WTC11 (cell line): ENCODE measurements around the gene CDH11. TPM values are rescaled to one million over a fixed set of nuclear protein-coding genes. Genes with fewer than 3 reads are reported as not detected.

Experiments
- ATAC-seq: fragments of 200-7000 bp; cut with Tn5 transposase; 2 replicates; pipeline ENCODE4 v1.10.0; 2021; ENCODE audit warnings: mild to moderate bottlenecking, moderate library complexity
- CTCF ChIA-PET: fragments of 300-600 bp; sonication (Branson Sonifier 250); formaldehyde crosslinking; loops from one replicate; lab custom pipeline; 2021; ENCODE audit warnings: antibody characterized with exemption; lab: Charles Lee
- POLR2A ChIA-PET: fragments of 350-600 bp; sonication (Branson Sonifier 250); formaldehyde crosslinking; loops from one replicate; lab custom pipeline; 2021; ENCODE audit warnings: antibody characterized with exemption; lab: Charles Lee
- DNase-seq: peaks from one replicate; pipeline ENCODE4 v3.0.0; 2021; ENCODE audit warnings: low spot score
- H3K27ac Mint-ChIP-seq: 2 replicates; pipeline ENCODE4 v1.8.0; 2021; ENCODE audit warnings: mixed read lengths
- H3K27me3 Mint-ChIP-seq: 2 replicates; pipeline ENCODE4 v1.8.0; 2021; ENCODE audit warnings: low read depth, mild to moderate bottlenecking, moderate library complexity, mixed read lengths
- H3K36me3 Mint-ChIP-seq: 2 replicates; pipeline ENCODE4 v1.8.0; 2021; ENCODE audit warnings: mixed read lengths
- H3K4me1 Mint-ChIP-seq: 2 replicates; pipeline ENCODE4 v1.8.0; 2022; ENCODE audit warnings: mixed read lengths
- H3K4me3 Mint-ChIP-seq: 2 replicates; pipeline ENCODE4 v1.8.0; 2021; ENCODE audit warnings: mild to moderate bottlenecking, moderate library complexity, mixed read lengths
- H3K9me3 Mint-ChIP-seq: 2 replicates; pipeline ENCODE4 v1.8.0; 2021; ENCODE audit warnings: mixed read lengths
- CDX4 ChIP-seq: fragments of 250-450 bp; sonication (Bioruptor Pico); IDR thresholded peaks from 2 replicates; pipeline ENCODE4 v1.9.0; 2021; ENCODE audit warnings: moderate library complexity, mild to moderate bottlenecking, inconsistent platforms, borderline replicate concordance
- E2F4 ChIP-seq: sonication (generic); formaldehyde crosslinking; IDR thresholded peaks from 2 replicates; pipeline ENCODE4 v1.8.1; 2022; ENCODE audit warnings: low read depth, mild to moderate bottlenecking, moderate library complexity, missing genetic modification reagents, borderline replicate concordance
- ELF4 ChIP-seq: sonication (generic); formaldehyde crosslinking; IDR thresholded peaks from 2 replicates; pipeline ENCODE4 v1.8.1; 2022; ENCODE audit warnings: low read depth, mild to moderate bottlenecking, moderate library complexity, missing genetic modification reagents
- ESRRA ChIP-seq: sonication (generic); formaldehyde crosslinking; IDR thresholded peaks from 2 replicates; pipeline ENCODE4 v1.8.1; 2022; ENCODE audit warnings: mild to moderate bottlenecking, missing genetic modification reagents, borderline replicate concordance
- FOXP1 ChIP-seq: sonication (generic); formaldehyde crosslinking; IDR thresholded peaks from 2 replicates; pipeline ENCODE4 v1.8.0; 2022; ENCODE audit warnings: missing genetic modification reagents, mild to moderate bottlenecking, moderate library complexity, borderline replicate concordance
- GABPB1 ChIP-seq: sonication (generic); formaldehyde crosslinking; IDR thresholded peaks from 2 replicates; pipeline ENCODE4 v1.8.1; 2023; ENCODE audit warnings: mild to moderate bottlenecking, missing genetic modification reagents
- IRF1 ChIP-seq: sonication (generic); formaldehyde crosslinking; IDR thresholded peaks from 2 replicates; pipeline ENCODE4 v1.8.0; 2023; ENCODE audit warnings: missing genetic modification reagents
- JAZF1 ChIP-seq: fragments of 250-450 bp; sonication (Bioruptor Pico); IDR thresholded peaks from 2 replicates; pipeline ENCODE4 v1.9.0; 2021; ENCODE audit warnings: moderate library complexity, mild to moderate bottlenecking, inconsistent platforms
- MXD4 ChIP-seq: fragments of 250-450 bp; sonication (Bioruptor Pico); IDR thresholded peaks from 2 replicates; pipeline ENCODE4 v1.8.0; 2021; ENCODE audit warnings: mild to moderate bottlenecking, moderate library complexity, borderline replicate concordance
- NFATC4 ChIP-seq: fragments of 250-450 bp; sonication (Bioruptor Pico); IDR thresholded peaks from 2 replicates; pipeline ENCODE4 v1.9.0; 2021; ENCODE audit warnings: mild to moderate bottlenecking
- NFYB ChIP-seq: sonication (generic); formaldehyde crosslinking; conservative IDR thresholded peaks from 2 replicates; pipeline ENCODE4 v1.8.0; 2022; ENCODE audit warnings: low read depth, missing genetic modification reagents
- STAT6 ChIP-seq: sonication (generic); formaldehyde crosslinking; conservative IDR thresholded peaks from 2 replicates; pipeline ENCODE4 v1.8.1; 2023; ENCODE audit warnings: mild to moderate bottlenecking, low read depth, missing genetic modification reagents, moderate library complexity
- TCF7 ChIP-seq: sonication (generic); formaldehyde crosslinking; IDR thresholded peaks from 2 replicates; pipeline ENCODE4 v1.8.0; 2022; ENCODE audit warnings: mild to moderate bottlenecking, low read depth, missing genetic modification reagents, moderate library complexity
- TEAD4 ChIP-seq: sonication (generic); formaldehyde crosslinking; IDR thresholded peaks from 2 replicates; pipeline ENCODE4 v1.8.0; 2022; ENCODE audit warnings: mild to moderate bottlenecking, missing genetic modification reagents
- ZNF138 ChIP-seq: sonication (generic); formaldehyde crosslinking; conservative IDR thresholded peaks from 2 replicates; pipeline ENCODE4 v1.8.1; 2022; ENCODE audit warnings: mild to moderate bottlenecking, moderate library complexity, missing genetic modification reagents
- ZNF423 ChIP-seq: fragments of 250-450 bp; sonication (Bioruptor Pico); IDR thresholded peaks from 2 replicates; pipeline ENCODE4 v2.1.2; 2022; ENCODE audit warnings: mild to moderate bottlenecking, moderate library complexity
- ZNF512 ChIP-seq: sonication (generic); formaldehyde crosslinking; IDR thresholded peaks from 2 replicates; pipeline ENCODE4 v1.8.1; 2022; ENCODE audit warnings: missing genetic modification reagents, borderline replicate concordance
- total RNA-seq: library from RNA; stranded (reverse); gene quantifications from 3 replicates; pipeline ENCODE4 v1.2.3, GENCODE V29; 2021
- TF ChIP-seq, protein P1 (sequence below): sonication (generic); formaldehyde crosslinking; IDR thresholded peaks from 2 replicates; pipeline ENCODE4 v1.8.0; 2023; ENCODE audit warnings: missing genetic modification reagents, mild to moderate bottlenecking, borderline replicate concordance

Gene CDH11
- total RNA-seq, 1 experiment from 2014 or later = 11.6 TPM

GRCh38 chr16:64900517-64900916 lies 221.3 kb downstream of the CDH11 start (continued):
- TF ChIP-seq, protein P1, sequence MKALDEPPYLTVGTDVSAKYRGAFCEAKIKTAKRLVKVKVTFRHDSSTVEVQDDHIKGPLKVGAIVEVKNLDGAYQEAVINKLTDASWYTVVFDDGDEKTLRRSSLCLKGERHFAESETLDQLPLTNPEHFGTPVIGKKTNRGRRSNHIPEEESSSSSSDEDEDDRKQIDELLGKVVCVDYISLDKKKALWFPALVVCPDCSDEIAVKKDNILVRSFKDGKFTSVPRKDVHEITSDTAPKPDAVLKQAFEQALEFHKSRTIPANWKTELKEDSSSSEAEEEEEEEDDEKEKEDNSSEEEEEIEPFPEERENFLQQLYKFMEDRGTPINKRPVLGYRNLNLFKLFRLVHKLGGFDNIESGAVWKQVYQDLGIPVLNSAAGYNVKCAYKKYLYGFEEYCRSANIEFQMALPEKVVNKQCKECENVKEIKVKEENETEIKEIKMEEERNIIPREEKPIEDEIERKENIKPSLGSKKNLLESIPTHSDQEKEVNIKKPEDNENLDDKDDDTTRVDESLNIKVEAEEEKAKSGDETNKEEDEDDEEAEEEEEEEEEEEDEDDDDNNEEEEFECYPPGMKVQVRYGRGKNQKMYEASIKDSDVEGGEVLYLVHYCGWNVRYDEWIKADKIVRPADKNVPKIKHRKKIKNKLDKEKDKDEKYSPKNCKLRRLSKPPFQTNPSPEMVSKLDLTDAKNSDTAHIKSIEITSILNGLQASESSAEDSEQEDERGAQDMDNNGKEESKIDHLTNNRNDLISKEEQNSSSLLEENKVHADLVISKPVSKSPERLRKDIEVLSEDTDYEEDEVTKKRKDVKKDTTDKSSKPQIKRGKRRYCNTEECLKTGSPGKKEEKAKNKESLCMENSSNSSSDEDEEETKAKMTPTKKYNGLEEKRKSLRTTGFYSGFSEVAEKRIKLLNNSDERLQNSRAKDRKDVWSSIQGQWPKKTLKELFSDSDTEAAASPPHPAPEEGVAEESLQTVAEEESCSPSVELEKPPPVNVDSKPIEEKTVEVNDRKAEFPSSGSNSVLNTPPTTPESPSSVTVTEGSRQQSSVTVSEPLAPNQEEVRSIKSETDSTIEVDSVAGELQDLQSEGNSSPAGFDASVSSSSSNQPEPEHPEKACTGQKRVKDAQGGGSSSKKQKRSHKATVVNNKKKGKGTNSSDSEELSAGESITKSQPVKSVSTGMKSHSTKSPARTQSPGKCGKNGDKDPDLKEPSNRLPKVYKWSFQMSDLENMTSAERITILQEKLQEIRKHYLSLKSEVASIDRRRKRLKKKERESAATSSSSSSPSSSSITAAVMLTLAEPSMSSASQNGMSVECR (CRISPR knock-in tag) = no peak
- TF ChIP-seq TEAD4 (CRISPR knock-in tag) = no peak

DNA sequence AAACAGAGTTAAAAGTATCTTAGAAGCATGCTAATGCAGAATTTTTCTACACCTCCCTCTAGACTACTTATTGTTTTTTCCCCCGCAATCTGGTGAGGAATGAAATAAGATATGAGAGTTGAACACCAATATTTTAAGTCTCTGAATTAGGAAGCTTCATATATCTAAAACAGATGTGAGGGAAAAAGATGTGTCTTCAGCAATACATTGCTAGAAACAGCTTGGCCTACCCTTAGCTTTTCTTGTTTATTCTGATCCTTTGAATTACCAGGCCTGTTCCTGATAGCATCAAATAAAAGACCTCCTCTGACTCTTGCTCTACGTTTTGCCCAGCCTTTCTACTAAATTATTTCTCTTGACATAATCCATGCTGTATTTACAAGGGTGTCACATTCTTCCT lies 221.8 kb downstream of the CDH11 start:
- ChIA-PET POLR2A (no interaction called here), CTCF (no interaction called here)
- Mint-ChIP-seq H3K27me3 (no peaks in the 10 kb centered on the region), H3K27ac (no peak overlapping the region), H3K4me3 (no peak overlapping the region), H3K4me1 (no peaks in the 10 kb centered on the region), H3K36me3 (no peaks in the 10 kb centered on the region), H3K9me3 (peaks cover 4% of the 10 kb centered on the region; the same call in 1 of the 2 replicates)
- no peak for ATAC-seq
- TF ChIP-seq ELF4 (CRISPR knock-in tag) (no peak), E2F4 (CRISPR knock-in tag) (no peak), STAT6 (CRISPR knock-in tag) (no peak), NFYB (CRISPR knock-in tag) (no peak), ESRRA (no peak), ZNF512 (CRISPR knock-in tag) (no peak), FOXP1 (no peak), GABPB1 (CRISPR knock-in tag) (no peak), ZNF138 (CRISPR knock-in tag) (no peak)
- no peak for DNase-seq

GRCh38 chr16:64898159-64898558 lies 223.7 kb downstream of the CDH11 start:
- H3K36me3 Mint-ChIP-seq = no peaks in the 10 kb centered on the region
- DNase-seq = no peak
- H3K9me3 Mint-ChIP-seq = no peaks in the 10 kb centered on the region
- H3K27me3 Mint-ChIP-seq = no peaks in the 10 kb centered on the region
- no peak for ATAC-seq
- CTCF ChIA-PET = no interaction called here
- no peaks in the 10 kb centered on the region for H3K4me1 Mint-ChIP-seq
- POLR2A ChIA-PET = no interaction called here
- no peak overlapping the region for H3K27ac Mint-ChIP-seq
- no peak overlapping the region for H3K4me3 Mint-ChIP-seq
- TF ChIP-seq NFATC4 (CRISPR knock-in tag) (no peak), CDX4 (CRISPR knock-in tag) (no peak), JAZF1 (CRISPR knock-in tag) (no peak), IRF1 (CRISPR knock-in tag) (no peak), ZNF512 (CRISPR knock-in tag) (no peak), ZNF423 (CRISPR knock-in tag) (no peak), FOXP1 (no peak), MXD4 (CRISPR knock-in tag) (no peak), TCF7 (CRISPR knock-in tag) (no peak)
